Mesenteric fat pad (tissue), 1 donor: ENCODE data around the gene EXT2. TPM values are rescaled to one million over a fixed set of nuclear protein-coding genes. Genes with fewer than 3 reads are reported as not detected.

Source experiments
- DNase-seq: peaks from one replicate; pipeline ENCODE4 v3.0.0-alpha.2; 2020; ENCODE audit warnings: low spot score
- total RNA-seq: library from RNA; stranded (reverse); fragmentation: NEBNext Ultra II Directional; extraction: Animal tissue kit (Norgen Biotek cat#: 25700); gene quantifications from one replicate; pipeline ENCODE4 v1.2.1, GENCODE V29; 2021
- donor health status: DM: yes; HTN: yes; CAD: no.

Gene EXT2
- total RNA-seq, 1 donor from 2014 or later = 54.3 TPM

GRCh38 chr11:44235765-44236201 is 140.3 kb downstream of the EXT2 start:
- DNase-seq = no peak

GRCh38 chr11:44236296-44236695 is 140.8 kb downstream of the EXT2 start:
- DNase-seq = no peak

- no peak for DNase-seq
These were observed 141.7 kb downstream of the EXT2 start for GRCh38 chr11:44237156-44237555.

- DNase-seq = no peak
These were observed 146.4 kb downstream of the EXT2 start for GRCh38 chr11:44241851-44242250.

- DNase-seq = no peak
These were observed 147.6 kb downstream of the EXT2 start for GRCh38 chr11:44243086-44243485.

- DNase-seq = no peak
These were observed 148.3 kb downstream of the EXT2 start for GRCh38 chr11:44243595-44244343.

- DNase-seq = no peak
These were observed 149.3 kb downstream of the EXT2 start for GRCh38 chr11:44244639-44245310.

GRCh38 chr11:44246726-44247125 is 151.2 kb downstream of the EXT2 start:
- DNase-seq = no peak

GRCh38 chr11:44247508-44247907 is 152.0 kb downstream of the EXT2 start:
- DNase-seq = no peak

- no peak for DNase-seq
These were observed 152.6 kb downstream of the EXT2 start for GRCh38 chr11:44248109-44248508.

- DNase-seq = no peak
These were observed 154.9 kb downstream of the EXT2 start for GRCh38 chr11:44250421-44250820.

GRCh38 chr11:44252999-44253602 is 157.6 kb downstream of the EXT2 start:
- no peak for DNase-seq

GRCh38 chr11:44255406-44256071 is 160.1 kb downstream of the EXT2 start:
- no peak for DNase-seq

- no peak for DNase-seq
These were observed 161.3 kb downstream of the EXT2 start for GRCh38 chr11:44256673-44257291.

GRCh38 chr11:44257338-44258189 is 162.1 kb downstream of the EXT2 start:
- DNase-seq = no peak

- DNase-seq = no peak
These were observed 162.7 kb downstream of the EXT2 start for GRCh38 chr11:44258190-44258489.

- DNase-seq = no peak
These were observed 163.5 kb downstream of the EXT2 start for GRCh38 chr11:44258839-44259420.

GRCh38 chr11:44260081-44260480 is 164.6 kb downstream of the EXT2 start:
- DNase-seq = no peak

- no peak for DNase-seq
These were observed 166.5 kb downstream of the EXT2 start for GRCh38 chr11:44261800-44262591.
